G401.6 (cell line): ENCODE data around the gene AOX1.
"Not testable (repeated sequence)": the region's sequence is repeated elsewhere in the genome, so short reads cannot be mapped to it uniquely, and the experiment has no call there.

ENCODE experiments used
- FAIRE-seq: peaks from 2 replicates; lab custom pipeline; 2012; peaks lifted over from hg19 to GRCh38; lab: Jason Lieb, UNC

AOX1 gene

DNA sequence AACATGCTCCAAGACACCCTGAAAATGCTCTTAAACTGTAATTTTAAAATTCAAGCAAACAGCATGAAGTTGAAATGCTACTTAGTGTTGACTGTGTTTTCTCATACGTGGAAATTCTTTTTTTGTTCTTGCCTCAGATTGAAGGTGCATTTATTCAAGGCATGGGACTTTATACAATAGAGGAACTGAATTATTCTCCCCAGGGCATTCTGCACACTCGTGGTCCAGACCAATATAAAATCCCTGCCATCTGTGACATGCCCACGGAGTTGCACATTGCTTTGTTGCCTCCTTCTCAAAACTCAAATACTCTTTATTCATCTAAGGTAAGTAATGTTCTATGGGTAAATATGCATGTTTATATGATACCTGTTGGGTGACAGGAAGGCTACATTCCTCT, 82.7 kb downstream of the AOX1 start:
- no peak for FAIRE-seq

DNA sequence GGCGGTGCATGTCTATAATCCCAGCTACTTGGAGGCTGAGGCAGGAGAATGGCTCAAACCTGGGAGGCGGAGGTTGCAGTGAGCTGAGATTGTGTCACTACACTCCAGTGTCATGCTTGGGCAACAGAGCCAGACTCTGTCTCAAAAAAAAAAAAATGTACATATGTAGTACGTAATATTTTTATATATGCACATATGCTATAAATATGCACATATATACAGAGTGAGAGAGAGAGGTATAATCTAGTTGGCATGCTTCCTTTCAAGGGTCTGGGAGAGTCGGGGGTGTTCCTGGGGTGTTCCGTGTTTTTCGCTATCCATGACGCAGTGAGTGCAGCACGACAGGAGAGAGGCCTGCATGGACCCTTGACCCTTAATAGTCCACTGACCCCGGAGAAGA, 83.5 kb downstream of the AOX1 start:
- FAIRE-seq: no peak

DNA sequence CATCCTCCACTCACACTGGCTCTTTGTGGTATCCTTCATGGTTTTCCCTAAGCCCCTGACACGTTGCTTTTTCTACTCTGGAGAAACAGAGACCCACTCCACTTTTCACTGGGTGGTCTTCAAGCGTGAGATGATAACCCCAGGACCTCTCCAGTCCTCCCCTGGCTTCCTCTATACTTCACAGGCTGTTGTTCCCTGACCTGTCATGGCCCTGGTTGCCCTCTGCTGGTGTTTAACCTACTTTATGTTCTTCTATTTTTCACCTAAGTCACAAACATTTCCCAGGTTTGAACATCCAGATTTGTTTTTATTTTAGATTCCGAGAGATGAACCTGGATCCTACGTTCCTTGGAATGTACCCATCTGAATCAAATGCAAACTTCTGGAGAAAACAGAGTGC, 84.5 kb downstream of the AOX1 start:
- FAIRE-seq: no peak

DNA sequence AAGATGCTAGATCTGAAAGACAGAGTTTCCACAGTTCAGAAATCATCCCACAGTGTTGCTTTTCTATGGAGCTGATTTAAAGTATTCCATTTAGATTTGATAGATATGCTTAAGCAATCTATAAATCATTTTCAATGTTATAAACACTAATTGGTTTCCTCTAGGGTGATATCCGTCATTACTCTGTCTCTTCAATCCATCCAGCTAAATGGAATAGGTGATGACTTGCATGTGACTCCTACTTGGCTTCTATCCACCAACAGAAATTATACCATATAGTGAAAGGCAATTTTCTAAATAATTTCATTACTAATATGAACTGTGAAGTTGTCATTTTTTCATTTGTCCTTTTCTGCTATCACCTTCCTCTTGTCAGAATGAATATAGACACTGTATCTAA, 84.9 kb downstream of the AOX1 start:
- FAIRE-seq: no peak

DNA sequence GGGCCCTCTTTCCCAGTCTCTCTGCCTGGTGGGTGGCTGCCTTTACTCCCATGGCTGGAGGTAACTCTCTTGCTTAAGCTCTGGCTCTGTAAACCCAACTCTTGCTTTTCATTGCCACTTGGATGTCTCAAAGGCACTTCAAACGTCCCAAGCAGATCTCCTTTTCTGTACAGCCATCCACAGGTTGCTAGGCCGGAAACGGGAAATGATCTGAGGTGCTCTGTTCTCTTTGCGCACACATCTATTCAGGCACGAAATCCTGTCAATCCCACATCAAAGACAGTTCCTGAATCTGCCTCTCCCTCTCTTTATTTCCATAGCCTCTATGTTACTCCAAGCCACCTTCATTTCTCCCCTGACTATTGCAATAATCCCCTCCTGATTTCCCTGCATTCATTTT, 87.4 kb downstream of the AOX1 start:
- FAIRE-seq: no peak

DNA sequence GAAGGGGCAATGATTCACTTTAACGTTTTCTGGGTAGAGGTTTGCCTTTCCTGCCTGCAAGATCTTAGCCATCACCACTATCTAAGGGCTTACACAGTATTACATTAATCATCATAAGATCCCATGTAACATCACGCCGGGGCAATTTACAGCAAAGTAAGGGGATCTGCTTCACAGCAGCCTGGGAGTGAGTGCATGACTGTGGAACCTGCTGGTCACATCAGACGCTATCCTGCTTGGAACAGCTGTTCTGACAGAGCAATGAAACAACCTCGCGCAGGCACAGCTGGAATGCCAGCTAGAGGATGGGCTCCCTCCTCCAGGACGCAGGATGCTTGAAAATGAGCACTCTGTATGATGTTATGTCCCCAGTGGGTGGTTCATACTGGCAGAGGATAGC, 89.0 kb downstream of the AOX1 start:
- FAIRE-seq: no peak

DNA sequence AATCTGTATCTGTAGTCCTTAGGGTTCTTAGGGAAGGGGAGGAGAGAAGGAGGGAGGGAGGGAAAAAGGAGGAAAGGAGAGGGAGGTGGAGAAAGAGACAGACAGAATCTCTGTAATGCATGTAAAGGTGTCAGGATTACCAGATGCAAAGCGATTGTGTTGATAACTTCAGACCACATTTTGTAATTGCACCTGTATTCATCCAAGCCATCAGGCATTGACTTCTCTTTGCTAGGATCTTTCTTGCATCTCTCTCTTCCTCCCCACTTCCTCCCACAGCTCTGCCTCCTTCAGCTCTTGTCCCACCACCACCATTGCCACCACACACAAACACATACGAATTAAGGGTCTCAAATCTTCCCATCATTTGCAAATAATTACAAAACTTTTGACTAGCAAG, 91.4 kb downstream of the AOX1 start:
- no peak for FAIRE-seq

DNA sequence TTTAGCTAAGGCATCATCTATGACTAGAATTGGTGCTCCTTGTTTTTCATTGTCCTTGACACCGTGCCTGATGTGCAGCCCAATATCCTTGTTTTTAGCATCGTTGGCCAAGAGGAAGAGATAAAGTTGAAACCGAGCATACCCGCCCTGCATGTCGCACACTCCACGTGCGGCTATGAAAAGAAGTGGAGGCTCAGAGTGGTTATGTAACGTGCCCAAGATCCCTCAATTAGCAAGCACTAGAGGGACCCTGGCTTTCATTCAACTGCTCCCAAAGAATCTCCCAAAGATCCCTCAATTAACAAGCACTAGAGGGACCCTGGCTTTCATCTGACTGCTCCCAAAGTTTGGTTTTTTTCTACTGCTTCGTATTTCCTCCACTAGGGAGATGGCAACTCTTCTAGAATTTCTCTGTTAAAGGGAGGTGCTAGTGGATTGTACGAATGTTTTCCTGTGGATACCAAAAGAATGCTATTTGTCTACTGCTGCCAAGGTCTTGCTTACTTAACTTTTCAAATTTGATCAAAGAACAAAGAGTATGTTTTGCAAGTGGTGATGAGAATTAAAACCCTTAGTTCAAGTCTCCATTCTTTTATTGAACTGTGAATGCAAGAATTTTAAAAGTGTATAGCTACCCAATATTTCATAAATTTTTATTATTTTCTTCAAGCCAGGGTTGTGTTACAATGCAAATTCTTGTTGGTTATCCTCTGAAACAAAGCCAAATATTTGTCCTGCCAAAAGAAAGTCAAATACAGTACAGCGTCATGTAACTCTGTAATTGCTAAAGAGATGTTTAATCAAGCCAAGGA, 92.1 kb downstream of the AOX1 start:
- no peak for FAIRE-seq

DNA sequence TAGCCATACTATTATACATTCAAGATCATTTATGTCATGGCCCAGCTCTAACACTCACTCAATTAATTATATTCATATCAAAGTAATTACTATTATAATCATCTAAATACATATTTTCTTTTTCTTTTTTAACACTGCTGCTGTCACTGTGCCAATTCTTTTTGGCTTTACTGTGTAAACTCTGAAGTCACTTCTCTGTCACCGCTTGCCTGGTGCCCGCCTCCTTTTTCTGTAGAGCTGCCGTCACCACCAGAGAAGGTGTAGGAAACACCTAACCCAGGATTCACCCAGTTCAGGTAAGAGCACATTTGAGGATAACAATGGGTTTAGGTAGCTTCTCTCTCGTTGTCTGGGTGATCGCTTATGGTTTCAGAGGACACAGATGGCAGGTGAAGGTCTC, 93.3 kb downstream of the AOX1 start:
- no peak for FAIRE-seq

DNA sequence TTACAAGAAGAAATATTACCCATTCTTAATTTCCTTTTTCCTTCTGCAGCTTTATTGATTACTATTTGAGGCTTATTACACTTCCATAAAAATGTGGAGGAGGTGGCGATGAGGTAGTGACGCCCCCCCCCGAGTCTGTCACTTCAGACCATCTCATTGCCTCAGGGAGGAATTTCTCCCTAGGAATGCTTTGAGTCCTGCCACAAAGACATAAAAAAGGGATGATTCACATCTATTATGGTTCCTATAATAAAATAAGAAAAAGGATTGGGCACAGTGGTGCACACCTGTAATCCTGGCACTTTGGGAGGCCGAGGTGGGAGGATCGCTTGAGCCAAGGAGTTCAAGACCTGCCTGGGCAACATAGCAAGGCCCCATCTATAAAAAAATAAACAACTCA, 93.7 kb downstream of the AOX1 start:
- no peak for FAIRE-seq

DNA sequence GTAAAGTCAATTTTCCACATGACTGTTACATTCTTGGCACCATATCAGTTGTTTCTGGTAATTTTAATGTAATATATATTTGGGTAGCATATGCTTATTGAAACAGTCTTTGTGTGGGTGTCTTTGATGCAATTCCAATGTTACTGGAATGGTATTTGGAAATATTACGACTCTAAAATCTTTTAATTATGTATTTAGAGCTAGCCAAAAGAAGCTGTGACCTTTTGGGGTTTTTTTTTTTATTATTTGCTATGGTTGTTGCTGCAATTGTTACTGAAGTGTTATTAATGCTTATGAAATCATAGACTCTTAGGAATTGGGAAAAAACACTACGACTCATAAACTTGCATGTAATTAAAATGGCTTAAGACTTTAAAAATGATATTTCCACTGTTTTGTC, 95.9 kb downstream of the AOX1 start:
- no peak for FAIRE-seq

DNA sequence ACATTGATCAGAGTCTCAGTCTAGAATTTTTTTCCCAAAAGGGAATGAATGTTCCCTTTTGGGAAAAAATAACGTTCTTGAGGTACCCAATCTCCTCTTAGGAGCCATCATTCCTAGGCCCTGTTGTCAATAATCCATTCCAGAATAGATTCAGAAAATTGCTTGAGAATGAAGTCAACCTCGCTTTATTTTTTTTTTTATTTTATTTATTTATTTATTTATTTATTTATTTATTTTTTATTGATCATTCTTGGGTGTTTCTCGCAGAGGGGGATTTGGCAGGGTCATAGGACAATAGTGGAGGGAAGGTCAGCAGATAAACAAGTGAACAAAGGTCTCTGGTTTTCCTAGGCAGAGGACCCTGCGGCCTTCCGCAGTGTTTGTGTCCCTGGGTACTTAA, 96.6 kb downstream of the AOX1 start:
- not testable (repeated sequence) for FAIRE-seq

DNA sequence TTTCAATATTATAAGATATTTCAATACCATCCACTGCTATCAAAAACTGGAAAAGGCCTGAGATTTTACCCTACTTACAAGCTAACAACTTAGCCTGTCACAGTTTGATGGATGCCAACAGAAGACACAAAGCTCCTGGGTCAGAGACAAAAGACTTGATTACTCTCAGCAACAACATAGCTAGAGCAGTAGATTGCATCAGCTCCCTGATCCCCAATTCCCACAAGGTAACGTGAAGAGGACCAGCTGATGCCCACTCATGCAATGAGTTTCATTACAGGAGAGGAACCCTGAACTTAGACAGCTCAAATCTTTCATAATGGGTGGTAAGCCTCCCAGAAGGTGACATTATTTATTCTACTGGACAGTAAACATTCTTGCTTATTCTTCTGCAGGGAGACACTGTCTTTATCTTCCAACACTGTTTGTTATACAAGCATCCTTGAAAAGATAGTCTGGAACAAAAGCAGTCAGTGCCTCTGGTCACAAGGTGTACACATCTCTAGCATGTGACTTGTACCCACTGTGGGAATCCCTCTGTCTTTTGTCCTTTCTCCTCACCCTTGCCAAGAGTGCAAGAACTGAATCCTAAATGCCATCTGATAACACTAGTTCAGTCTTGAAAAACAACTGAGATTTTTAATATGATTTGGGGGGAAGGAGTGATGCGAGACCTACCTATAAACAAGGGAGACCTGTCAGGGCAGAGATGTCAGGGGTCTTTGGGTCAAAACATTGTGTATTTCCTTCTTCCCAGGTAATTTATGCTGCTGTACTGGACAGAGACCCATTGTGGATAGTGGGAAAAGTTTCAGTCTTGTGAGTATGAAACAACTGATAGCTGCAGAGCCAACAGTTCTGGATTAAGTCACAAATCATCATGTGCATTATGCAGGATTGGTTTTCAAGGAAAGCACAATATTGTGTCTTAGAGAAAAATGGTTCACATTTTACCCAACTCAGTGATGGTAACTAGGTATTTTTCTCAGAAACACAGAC, 102.4 kb downstream of the AOX1 start:
- no peak for FAIRE-seq

DNA sequence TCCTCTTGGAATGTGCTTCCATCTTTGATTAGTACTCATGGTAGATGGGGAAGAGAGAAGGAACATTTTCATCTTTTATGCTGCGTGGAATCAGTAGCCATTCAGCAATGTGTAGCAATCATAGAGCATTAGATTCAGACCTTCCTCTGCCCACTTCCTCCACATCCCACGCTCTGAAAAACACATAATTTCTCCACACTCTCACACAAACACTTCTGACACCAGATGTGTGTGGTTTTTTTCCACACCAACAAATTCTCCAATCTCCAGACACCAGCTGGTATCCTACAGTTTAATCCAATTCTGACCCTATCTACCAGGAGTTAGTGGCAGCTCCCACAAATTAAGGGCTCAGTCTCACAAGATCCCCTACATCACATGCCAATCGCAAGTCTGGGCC, 103.3 kb downstream of the AOX1 start:
- no peak for FAIRE-seq

DNA sequence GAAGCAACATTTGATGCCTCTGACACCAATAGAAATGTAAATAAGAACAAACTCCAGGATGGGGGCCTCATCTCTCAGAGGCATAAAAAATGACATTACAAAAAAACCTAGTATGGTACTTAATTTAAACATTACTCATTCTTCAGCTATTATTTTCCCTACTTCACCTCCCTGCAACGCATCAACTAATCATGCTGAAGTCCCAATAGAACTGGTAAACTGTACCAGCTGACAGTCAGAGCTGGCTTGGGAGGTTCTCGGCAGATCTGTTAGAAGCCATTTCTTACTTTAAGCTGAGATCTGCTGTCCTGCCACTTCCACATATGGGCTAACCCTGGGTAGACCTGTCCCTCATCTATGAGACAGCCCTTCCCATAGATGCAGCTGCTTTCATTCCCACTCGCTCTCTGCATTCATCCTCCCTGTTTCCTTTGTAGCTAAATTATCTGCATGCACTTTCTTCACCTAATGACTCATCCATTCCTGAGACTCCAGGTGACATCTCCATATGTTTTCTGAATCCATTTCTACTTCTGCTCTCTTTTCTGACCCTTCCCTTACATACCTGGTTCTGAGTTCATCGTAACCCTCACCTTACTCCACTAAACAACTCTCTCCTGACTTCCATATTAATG, 108.1 kb downstream of the AOX1 start:
- no peak for FAIRE-seq

DNA sequence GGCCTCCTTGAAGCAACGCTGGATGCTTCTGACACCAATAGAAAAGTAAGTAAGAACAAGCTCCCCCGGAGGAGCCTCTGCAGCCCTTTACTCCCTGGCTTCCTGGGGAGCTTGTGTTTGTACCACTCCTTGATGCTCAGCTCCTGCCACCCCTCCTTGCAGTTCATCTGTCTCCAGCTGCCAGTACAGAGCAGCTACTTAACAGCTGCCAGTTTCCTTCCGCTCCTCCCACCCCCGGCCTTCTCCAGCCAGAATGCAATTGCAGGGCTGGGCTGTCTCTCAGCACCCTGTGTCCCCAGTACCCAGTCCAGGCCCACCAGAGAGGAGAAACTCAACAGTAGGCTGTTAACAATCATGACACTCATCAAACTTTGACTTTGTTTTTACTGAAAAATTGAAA, 109.4 kb downstream of the AOX1 start:
- no peak for FAIRE-seq

DNA sequence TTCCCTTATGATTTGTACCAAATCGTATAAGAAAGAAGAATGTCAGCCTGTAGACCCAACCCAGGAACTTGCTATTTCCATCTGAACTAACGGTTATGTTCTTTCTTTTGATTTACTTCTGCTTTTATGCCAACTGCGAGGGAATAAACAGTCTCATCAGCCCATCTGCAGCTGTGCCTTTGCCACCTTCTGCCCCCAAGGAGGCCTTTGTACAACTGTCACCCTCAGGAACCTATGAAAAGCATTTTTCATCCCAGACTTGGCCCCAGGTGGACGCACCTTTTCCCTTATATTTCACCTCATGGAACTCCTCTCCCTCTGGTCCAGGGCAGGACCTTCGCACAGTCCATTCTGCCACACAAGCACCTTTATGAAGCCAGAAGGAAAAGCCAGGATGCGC, 109.8 kb downstream of the AOX1 start:
- FAIRE-seq: no peak

DNA sequence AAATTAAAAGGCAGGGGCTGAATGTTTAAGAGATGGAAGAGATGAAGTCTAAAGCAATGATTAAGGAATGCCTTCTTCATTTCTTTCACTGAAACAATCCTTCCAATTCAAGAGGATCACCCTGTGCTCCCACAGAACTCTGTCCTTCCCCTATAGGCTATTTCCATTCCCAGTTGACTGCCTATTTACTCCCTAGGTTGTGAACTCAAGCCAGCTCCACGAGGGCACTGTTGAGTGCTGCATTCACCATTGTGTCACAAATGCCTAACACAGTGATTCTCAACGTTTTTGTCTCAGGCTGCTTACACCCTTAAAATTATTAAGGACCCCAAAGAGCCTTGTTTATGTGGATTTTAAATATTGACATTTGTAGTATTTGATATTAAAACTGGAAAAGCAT, 112.4 kb downstream of the AOX1 start:
- FAIRE-seq: no peak

DNA sequence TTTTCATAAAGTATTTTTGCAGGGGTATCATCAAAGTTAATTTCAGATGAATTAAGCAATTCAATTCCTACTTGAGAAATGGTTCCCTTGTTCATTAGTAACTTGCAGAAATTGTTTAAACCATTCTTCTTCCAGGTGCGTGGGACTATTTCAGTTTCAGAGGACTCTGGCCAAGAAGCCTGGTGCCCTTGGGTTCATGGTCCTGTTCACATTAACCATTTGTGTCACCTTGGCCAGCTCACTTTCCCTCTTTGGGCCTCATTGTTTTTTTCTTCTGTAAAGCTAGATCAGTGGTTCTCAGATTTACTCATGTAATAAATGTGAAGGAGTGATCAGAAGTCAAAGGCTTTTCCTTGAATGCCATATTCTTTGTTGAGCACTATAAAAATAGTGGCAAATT, 113.5 kb downstream of the AOX1 start:
- FAIRE-seq: no peak

DNA sequence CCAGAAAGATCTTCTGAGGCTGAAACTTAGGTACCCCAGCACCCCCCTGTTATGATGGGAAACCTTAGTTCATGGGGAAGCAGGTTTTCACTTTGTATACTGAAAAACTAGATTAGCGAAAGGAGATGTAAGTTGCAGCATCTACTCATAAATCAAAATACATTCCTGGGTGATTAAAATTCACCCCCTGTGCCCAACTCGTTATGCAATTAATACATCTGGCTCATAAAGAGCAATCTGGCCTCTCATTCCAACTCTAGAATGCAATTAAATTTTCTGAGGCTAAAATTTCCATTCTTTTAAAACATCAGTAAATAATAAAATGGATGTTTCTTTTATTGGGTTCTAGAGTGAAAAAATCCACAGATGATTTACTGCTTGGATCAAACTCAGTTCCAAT, 115.0 kb downstream of the AOX1 start:
- FAIRE-seq: no peak

DNA sequence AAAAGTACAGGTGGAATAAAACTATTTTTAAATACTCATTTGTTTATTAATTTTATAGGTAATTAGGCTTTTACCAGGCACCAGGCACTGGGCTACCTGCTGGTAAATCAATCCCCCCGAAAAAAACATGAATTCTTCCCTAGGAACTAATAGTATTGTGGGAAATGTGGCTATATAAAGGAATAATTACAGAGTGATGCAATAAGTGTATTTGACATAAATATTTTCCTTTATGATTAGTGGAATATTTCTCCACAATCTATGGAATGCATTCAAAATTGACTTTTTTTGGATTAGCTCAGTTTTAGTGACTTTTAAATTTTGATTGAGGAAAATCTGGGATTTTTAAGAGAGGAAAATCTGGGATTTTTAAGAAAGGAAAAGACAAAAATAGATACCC, 116.2 kb downstream of the AOX1 start:
- no peak for FAIRE-seq

DNA sequence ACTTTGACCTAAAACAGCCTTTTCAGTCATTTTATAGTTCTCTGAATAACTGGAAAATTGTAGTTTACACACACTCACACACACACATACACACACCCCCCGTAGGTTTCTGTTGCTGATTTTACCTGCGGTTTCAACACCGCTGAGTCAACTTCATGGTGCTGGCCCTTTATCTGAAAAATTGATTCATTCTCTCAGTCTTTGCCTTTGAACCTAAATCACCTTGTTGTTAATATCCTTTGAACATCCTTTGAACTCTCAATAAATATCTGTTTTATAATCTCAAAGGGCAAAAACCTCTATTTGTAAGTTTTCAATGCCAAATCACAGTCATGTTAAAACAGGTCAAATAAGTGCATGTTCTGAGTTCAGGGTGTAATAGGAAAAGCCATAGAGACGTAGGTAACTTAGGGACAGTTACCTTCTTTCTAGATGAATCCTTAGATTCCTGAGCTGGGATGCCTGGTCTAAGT, 116.9 kb downstream of the AOX1 start:
- no peak for FAIRE-seq
